GM23338 (cell line): ENCODE data around the gene DOCK10. TPM values are rescaled to one million over a fixed set of nuclear protein-coding genes. Genes with fewer than 3 reads are reported as not detected.

Experiments
- ATAC-seq: fragments of 200-7000 bp; cut with Tn5 transposase; 3 replicates; pipeline ENCODE4 v1.9.1; 2020
- DNase-seq: peaks from one replicate; pipeline ENCODE4 v3.0.0-alpha.2; 2015; ENCODE audit warnings: low spot score
- H2AFZ ChIP-seq: fragments of 200-600 bp; sonication (generic); 2 replicates; pipeline ENCODE4 v1.8.0; 2016; ENCODE audit warnings: antibody characterized with exemption, mild to moderate bottlenecking, moderate library complexity
- H3F3A ChIP-seq: fragments of 200-600 bp; sonication (generic); replicated peaks from 2 replicates; pipeline ENCODE4 v1.8.0; 2017; ENCODE audit warnings: antibody characterized with exemption, mixed run types, low read depth
- H3K27ac ChIP-seq: fragments of 200-600 bp; sonication (generic); 2 replicates; pipeline ENCODE4 v1.6.1; 2016; ENCODE audit warnings: low read depth
- H3K27me3 ChIP-seq: fragments of 200-600 bp; sonication (generic); 2 replicates; pipeline ENCODE4 v1.8.0; 2016; ENCODE audit warnings: mild to moderate bottlenecking, mixed run types, moderate library complexity; ENCODE audit not compliant: insufficient read depth
- H3K36me3 ChIP-seq: fragments of 200-600 bp; sonication (generic); 2 replicates; pipeline ENCODE4 v1.8.0; 2016; ENCODE audit warnings: mild to moderate bottlenecking; ENCODE audit not compliant: insufficient read depth
- H3K4me1 ChIP-seq: fragments of 200-600 bp; sonication (generic); 2 replicates; pipeline ENCODE4 v1.8.0; 2016; ENCODE audit warnings: mild to moderate bottlenecking, moderate library complexity; ENCODE audit not compliant: insufficient read depth
- H3K4me2 ChIP-seq: fragments of 200-600 bp; sonication (generic); 2 replicates; pipeline ENCODE4 v1.7.1; 2017; ENCODE audit warnings: mixed run types
- H3K4me3 ChIP-seq: fragments of 200-600 bp; sonication (generic); 2 replicates; pipeline ENCODE4 v1.6.1; 2016; ENCODE audit warnings: mixed run types
- H3K79me2 ChIP-seq: fragments of 200-600 bp; sonication (generic); replicated peaks from 2 replicates; pipeline ENCODE4 v1.8.0; 2017; ENCODE audit warnings: mild to moderate bottlenecking; ENCODE audit not compliant: insufficient read depth
- H3K9me2 ChIP-seq: fragments of 200-600 bp; sonication (generic); 2 replicates; pipeline ENCODE4 v1.8.0; 2017; ENCODE audit not compliant: insufficient read depth
- H4K20me1 ChIP-seq: fragments of 200-600 bp; sonication (generic); replicated peaks from 2 replicates; pipeline ENCODE4 v1.8.0; 2017; ENCODE audit warnings: mild to moderate bottlenecking; ENCODE audit not compliant: insufficient read depth
- H3K27ac Mint-ChIP-seq: 2 replicates; pipeline ENCODE4 v1.8.0; 2020; ENCODE audit warnings: inconsistent platforms, mild to moderate bottlenecking, moderate library complexity, mixed read lengths
- H3K27me3 Mint-ChIP-seq: 3 replicates; pipeline ENCODE4 v1.8.0; 2022; ENCODE audit warnings: low read depth, mild to moderate bottlenecking, moderate library complexity, mixed read lengths, inconsistent platforms; ENCODE audit not compliant: insufficient read depth, poor library complexity
- H3K36me3 Mint-ChIP-seq: 3 replicates; pipeline ENCODE4 v1.8.0; 2021; ENCODE audit warnings: low read depth, mild to moderate bottlenecking, inconsistent platforms, moderate library complexity, mixed read lengths
- H3K4me1 Mint-ChIP-seq: 3 replicates; pipeline ENCODE4 v1.8.0; 2020; ENCODE audit warnings: mild to moderate bottlenecking, inconsistent platforms, mixed read lengths
- H3K4me3 Mint-ChIP-seq: 3 replicates; pipeline ENCODE4 v1.8.0; 2021; ENCODE audit warnings: moderate library complexity, mild to moderate bottlenecking, inconsistent platforms, mixed read lengths
- H3K9me3 Mint-ChIP-seq: 3 replicates; pipeline ENCODE4 v1.8.0; 2020; ENCODE audit warnings: moderate library complexity, mild to moderate bottlenecking, inconsistent platforms, mixed read lengths
- CREB1 ChIP-seq: fragments of 250-450 bp; sonication (Bioruptor Pico); IDR thresholded peaks from 2 replicates; pipeline ENCODE4 v1.5.0; 2020; ENCODE audit warnings: low read depth, mild to moderate bottlenecking, moderate library complexity
- EZH2phosphoT487 ChIP-seq: fragments of 200-600 bp; sonication (generic); IDR thresholded peaks from one replicate; pipeline ENCODE4 v1.8.1; 2018; ENCODE audit warnings: antibody characterized with exemption; ENCODE audit not compliant: unreplicated experiment
- JUNB ChIP-seq: IDR thresholded peaks from one replicate; pipeline ENCODE4 v1.6.1; 2016; ENCODE audit warnings: antibody characterized with exemption; ENCODE audit not compliant: unreplicated experiment
- NANOG ChIP-seq: IDR thresholded peaks from 2 replicates; pipeline ENCODE4 v1.6.1; 2016; ENCODE audit warnings: antibody characterized with exemption, borderline replicate concordance
- STAT1 ChIP-seq: IDR thresholded peaks from one replicate; pipeline ENCODE4 v1.6.1; 2016; ENCODE audit warnings: antibody characterized with exemption; ENCODE audit not compliant: unreplicated experiment
- ZNF114 ChIP-seq: fragments of 250-450 bp; sonication (Bioruptor Pico); IDR thresholded peaks from 2 replicates; pipeline ENCODE4 v1.5.0; 2020; ENCODE audit warnings: mild to moderate bottlenecking, moderate library complexity
- ZNF331 ChIP-seq: fragments of 250-450 bp; sonication (Bioruptor Pico); IDR thresholded peaks from 2 replicates; pipeline ENCODE4 v1.5.0; 2020; ENCODE audit warnings: low read depth, mild to moderate bottlenecking, moderate library complexity
- polyA plus RNA-seq: library from polyadenylated mRNA; unstranded; fragments of >200 nt; fragmentation: Nextera tagmentation; extraction: Ambion mirVana; gene quantifications from 2 replicates; pipeline ENCODE4 v1.2.1, GENCODE V29; 2016
- total RNA-seq: library from RNA; depleted of rRNA; stranded (reverse); fragments of >200 nt; shearing (Covaris generic); gene quantifications from 2 replicates; pipeline ENCODE4 v1.2.3, GENCODE V29; 2014
- TF ChIP-seq, protein P1 (sequence below): IDR thresholded peaks from one replicate; pipeline ENCODE4 v1.6.1; 2018; ENCODE audit warnings: antibody characterized with exemption; ENCODE audit not compliant: unreplicated experiment
- TF ChIP-seq, protein P2 (sequence below), 2 experiments: fragments of 200-600 bp in 1 of 2; sonication (generic) in 1 of 2; conservative IDR thresholded peaks; 2 replicates each; pipeline versions ENCODE4 v1.5.1 to v1.6.1; 2016 to 2017; ENCODE audit warnings: antibody characterized with exemption in 2 of 2, low read depth in 2 of 2, mild to moderate bottlenecking in 2 of 2, moderate library complexity in 1 of 2
- TF ChIP-seq, protein P3 (sequence below): IDR thresholded peaks from 2 replicates; pipeline ENCODE4 v1.6.1; 2016; ENCODE audit warnings: antibody characterized with exemption
- TF ChIP-seq, protein P4 (sequence below): fragments of 250-450 bp; sonication (Bioruptor Pico); IDR thresholded peaks from 2 replicates; pipeline ENCODE4 v1.5.0; 2020; ENCODE audit warnings: mild to moderate bottlenecking, moderate library complexity

DOCK10 gene
- total and polyA plus RNA-seq, 2 experiments from 2014 or later: 1.0 to 1.7 TPM

DNA sequence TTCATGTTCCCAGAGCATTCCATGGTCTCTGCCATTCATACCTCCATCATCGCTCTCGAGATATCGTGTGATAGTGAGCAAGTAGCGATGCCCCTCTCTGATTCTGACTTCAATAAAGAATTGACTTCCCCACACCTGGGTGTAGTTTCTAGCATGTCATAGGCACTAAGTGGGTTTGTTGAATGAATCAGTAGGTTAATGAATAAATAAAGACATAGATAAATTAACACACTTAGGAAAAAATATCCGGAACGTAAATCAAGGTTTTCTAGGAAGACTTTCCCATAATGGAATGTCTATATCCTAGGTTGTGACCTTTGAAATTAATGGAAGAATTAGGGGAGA is 159.1 kb downstream of the DOCK10 start (continued):
- no peak for TF ChIP-seq CREB1 (CRISPR knock-in tag)
- TF ChIP-seq EZH2phosphoT487: no peak
- no peak for TF ChIP-seq ZNF331 (CRISPR knock-in tag)

DNA sequence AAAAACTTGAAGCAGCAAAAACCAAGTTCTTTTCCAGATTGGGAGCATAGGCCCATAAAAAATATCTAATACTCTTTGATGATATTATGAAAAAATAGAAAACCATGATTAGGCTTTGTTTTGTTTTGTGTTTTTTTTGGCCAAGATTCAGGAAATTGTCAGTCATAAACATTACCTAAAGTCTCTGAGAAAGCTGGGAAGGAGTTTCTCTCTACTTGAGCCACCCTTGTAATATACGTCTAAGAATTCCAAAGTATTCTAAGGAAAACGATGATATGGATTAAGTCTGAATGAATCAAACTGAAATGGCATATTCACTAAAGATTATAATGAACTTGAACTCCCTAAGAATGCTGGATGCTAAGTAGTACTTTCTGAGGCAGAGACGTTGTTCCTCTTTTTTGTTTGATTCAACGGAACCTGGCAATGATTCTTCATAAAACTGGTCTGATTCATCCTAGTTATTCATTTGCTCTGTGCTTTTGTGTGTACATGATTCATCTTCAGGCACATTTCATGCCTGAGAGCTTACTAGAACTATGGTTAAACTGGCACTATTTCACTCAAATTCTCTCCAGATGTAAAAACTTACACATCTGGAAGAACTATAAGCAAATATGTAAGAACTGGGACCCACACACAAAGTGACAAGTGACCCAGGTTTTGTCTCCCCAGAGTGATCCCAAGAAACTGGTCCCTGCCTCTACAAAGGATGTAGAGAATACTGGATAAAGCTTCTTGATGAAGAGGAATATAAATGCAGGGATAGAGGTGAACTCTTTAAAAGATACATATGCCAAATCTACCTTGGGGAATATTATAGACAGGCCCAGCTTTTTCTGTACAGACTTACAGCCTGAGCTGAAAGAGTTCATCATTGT is 159.7 kb downstream of the DOCK10 start:
- no peak overlapping the region for H3K4me3 ChIP-seq
- no peaks in the 10 kb centered on the region for H3K27me3 Mint-ChIP-seq
- H3K4me3 Mint-ChIP-seq: no peak overlapping the region
- no peak overlapping the region for H3K27ac ChIP-seq
- no peaks in the 10 kb centered on the region for H3F3A ChIP-seq
- no peaks in the 10 kb centered on the region for H3K27me3 ChIP-seq
- 0 out of 3 replicates have a peak, but pooled peaks cover 2% of the 10 kb centered on the region for H3K4me1 Mint-ChIP-seq
- no peak overlapping the region for H3K4me2 ChIP-seq
- ATAC-seq: no peak
- no peak overlapping the region for H3K27ac Mint-ChIP-seq
- no peaks in the 10 kb centered on the region for H3K79me2 ChIP-seq
- H3K36me3 ChIP-seq: no peaks in the 10 kb centered on the region
- no peaks in the 10 kb centered on the region; the same call in 1 of the 2 replicates for H3K9me2 ChIP-seq
- H2AFZ ChIP-seq: no peak overlapping the region
- no peak for DNase-seq
- H4K20me1 ChIP-seq: no peaks in the 10 kb centered on the region
- no peaks in the 10 kb centered on the region for H3K9me3 Mint-ChIP-seq
- H3K4me1 ChIP-seq: no peaks in the 10 kb centered on the region
- no peaks in the 10 kb centered on the region for H3K36me3 Mint-ChIP-seq
- TF ChIP-seq ZNF331 (CRISPR knock-in tag) (no peak), ZNF114 (no peak), NANOG (no peak), STAT1 (no peak), CREB1 (CRISPR knock-in tag) (no peak), JUNB (no peak), EZH2phosphoT487 (no peak)
- TF ChIP-seq, protein P1, sequence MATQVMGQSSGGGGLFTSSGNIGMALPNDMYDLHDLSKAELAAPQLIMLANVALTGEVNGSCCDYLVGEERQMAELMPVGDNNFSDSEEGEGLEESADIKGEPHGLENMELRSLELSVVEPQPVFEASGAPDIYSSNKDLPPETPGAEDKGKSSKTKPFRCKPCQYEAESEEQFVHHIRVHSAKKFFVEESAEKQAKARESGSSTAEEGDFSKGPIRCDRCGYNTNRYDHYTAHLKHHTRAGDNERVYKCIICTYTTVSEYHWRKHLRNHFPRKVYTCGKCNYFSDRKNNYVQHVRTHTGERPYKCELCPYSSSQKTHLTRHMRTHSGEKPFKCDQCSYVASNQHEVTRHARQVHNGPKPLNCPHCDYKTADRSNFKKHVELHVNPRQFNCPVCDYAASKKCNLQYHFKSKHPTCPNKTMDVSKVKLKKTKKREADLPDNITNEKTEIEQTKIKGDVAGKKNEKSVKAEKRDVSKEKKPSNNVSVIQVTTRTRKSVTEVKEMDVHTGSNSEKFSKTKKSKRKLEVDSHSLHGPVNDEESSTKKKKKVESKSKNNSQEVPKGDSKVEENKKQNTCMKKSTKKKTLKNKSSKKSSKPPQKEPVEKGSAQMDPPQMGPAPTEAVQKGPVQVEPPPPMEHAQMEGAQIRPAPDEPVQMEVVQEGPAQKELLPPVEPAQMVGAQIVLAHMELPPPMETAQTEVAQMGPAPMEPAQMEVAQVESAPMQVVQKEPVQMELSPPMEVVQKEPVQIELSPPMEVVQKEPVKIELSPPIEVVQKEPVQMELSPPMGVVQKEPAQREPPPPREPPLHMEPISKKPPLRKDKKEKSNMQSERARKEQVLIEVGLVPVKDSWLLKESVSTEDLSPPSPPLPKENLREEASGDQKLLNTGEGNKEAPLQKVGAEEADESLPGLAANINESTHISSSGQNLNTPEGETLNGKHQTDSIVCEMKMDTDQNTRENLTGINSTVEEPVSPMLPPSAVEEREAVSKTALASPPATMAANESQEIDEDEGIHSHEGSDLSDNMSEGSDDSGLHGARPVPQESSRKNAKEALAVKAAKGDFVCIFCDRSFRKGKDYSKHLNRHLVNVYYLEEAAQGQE: no peak
- TF ChIP-seq, protein P2, sequence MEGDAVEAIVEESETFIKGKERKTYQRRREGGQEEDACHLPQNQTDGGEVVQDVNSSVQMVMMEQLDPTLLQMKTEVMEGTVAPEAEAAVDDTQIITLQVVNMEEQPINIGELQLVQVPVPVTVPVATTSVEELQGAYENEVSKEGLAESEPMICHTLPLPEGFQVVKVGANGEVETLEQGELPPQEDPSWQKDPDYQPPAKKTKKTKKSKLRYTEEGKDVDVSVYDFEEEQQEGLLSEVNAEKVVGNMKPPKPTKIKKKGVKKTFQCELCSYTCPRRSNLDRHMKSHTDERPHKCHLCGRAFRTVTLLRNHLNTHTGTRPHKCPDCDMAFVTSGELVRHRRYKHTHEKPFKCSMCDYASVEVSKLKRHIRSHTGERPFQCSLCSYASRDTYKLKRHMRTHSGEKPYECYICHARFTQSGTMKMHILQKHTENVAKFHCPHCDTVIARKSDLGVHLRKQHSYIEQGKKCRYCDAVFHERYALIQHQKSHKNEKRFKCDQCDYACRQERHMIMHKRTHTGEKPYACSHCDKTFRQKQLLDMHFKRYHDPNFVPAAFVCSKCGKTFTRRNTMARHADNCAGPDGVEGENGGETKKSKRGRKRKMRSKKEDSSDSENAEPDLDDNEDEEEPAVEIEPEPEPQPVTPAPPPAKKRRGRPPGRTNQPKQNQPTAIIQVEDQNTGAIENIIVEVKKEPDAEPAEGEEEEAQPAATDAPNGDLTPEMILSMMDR (conservative IDR thresholded peaks at IDR 0.05; ENCODE audit: low read depth in 2 of 2): no peak
- TF ChIP-seq, protein P3, sequence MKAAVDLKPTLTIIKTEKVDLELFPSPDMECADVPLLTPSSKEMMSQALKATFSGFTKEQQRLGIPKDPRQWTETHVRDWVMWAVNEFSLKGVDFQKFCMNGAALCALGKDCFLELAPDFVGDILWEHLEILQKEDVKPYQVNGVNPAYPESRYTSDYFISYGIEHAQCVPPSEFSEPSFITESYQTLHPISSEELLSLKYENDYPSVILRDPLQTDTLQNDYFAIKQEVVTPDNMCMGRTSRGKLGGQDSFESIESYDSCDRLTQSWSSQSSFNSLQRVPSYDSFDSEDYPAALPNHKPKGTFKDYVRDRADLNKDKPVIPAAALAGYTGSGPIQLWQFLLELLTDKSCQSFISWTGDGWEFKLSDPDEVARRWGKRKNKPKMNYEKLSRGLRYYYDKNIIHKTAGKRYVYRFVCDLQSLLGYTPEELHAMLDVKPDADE: no peak
- TF ChIP-seq, protein P4, sequence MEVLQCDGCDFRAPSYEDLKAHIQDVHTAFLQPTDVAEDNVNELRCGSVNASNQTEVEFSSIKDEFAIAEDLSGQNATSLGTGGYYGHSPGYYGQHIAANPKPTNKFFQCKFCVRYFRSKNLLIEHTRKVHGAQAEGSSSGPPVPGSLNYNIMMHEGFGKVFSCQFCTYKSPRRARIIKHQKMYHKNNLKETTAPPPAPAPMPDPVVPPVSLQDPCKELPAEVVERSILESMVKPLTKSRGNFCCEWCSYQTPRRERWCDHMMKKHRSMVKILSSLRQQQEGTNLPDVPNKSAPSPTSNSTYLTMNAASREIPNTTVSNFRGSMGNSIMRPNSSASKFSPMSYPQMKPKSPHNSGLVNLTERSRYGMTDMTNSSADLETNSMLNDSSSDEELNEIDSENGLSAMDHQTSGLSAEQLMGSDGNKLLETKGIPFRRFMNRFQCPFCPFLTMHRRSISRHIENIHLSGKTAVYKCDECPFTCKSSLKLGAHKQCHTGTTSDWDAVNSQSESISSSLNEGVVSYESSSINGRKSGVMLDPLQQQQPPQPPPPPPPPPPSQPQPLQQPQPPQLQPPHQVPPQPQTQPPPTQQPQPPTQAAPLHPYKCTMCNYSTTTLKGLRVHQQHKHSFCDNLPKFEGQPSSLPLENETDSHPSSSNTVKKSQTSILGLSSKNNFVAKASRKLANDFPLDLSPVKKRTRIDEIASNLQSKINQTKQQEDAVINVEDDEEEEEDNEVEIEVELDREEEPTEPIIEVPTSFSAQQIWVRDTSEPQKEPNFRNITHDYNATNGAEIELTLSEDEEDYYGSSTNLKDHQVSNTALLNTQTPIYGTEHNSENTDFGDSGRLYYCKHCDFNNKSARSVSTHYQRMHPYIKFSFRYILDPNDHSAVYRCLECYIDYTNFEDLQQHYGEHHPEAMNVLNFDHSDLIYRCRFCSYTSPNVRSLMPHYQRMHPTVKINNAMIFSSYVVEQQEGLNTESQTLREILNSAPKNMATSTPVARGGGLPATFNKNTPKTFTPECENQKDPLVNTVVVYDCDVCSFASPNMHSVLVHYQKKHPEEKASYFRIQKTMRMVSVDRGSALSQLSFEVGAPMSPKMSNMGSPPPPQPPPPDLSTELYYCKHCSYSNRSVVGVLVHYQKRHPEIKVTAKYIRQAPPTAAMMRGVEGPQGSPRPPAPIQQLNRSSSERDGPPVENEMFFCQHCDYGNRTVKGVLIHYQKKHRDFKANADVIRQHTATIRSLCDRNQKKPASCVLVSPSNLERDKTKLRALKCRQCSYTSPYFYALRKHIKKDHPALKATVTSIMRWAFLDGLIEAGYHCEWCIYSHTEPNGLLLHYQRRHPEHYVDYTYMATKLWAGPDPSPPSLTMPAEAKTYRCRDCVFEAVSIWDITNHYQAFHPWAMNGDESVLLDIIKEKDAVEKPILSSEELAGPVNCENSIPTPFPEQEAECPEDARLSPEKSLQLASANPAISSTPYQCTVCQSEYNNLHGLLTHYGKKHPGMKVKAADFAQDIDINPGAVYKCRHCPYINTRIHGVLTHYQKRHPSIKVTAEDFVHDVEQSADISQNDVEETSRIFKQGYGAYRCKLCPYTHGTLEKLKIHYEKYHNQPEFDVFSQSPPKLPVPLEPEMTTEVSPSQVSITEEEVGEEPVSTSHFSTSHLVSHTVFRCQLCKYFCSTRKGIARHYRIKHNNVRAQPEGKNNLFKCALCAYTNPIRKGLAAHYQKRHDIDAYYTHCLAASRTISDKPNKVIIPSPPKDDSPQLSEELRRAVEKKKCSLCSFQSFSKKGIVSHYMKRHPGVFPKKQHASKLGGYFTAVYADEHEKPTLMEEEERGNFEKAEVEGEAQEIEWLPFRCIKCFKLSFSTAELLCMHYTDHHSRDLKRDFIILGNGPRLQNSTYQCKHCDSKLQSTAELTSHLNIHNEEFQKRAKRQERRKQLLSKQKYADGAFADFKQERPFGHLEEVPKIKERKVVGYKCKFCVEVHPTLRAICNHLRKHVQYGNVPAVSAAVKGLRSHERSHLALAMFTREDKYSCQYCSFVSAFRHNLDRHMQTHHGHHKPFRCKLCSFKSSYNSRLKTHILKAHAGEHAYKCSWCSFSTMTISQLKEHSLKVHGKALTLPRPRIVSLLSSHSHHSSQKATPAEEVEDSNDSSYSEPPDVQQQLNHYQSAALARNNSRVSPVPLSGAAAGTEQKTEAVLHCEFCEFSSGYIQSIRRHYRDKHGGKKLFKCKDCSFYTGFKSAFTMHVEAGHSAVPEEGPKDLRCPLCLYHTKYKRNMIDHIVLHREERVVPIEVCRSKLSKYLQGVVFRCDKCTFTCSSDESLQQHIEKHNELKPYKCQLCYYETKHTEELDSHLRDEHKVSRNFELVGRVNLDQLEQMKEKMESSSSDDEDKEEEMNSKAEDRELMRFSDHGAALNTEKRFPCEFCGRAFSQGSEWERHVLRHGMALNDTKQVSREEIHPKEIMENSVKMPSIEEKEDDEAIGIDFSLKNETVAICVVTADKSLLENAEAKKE: no peak
